Type B pancreatic cell (in vitro differentiated cells): ENCODE data around the gene SERPINB5. TPM values are rescaled to one million over a fixed set of nuclear protein-coding genes. Genes with fewer than 3 reads are reported as not detected.

Source experiments
- DNase-seq: peaks from one replicate; pipeline ENCODE4 v3.0.0; 2021; ENCODE audit warnings: mixed read lengths; ENCODE audit not compliant: unreplicated experiment; ENCODE audit errors: extremely low spot score
- H3K27ac Mint-ChIP-seq: 2 replicates; pipeline ENCODE4 v1.8.0; 2021; ENCODE audit warnings: mild to moderate bottlenecking, mixed read lengths
- H3K27me3 Mint-ChIP-seq: 2 replicates; pipeline ENCODE4 v1.8.0; 2021; ENCODE audit warnings: mixed read lengths
- H3K36me3 Mint-ChIP-seq: 2 replicates; pipeline ENCODE4 v1.8.0; 2021; ENCODE audit warnings: mixed read lengths
- H3K4me1 Mint-ChIP-seq: one replicate; pipeline ENCODE4 v1.8.0; 2021; ENCODE audit warnings: mixed read lengths; ENCODE audit not compliant: unreplicated experiment
- H3K4me3 Mint-ChIP-seq: 2 replicates; pipeline ENCODE4 v1.8.0; 2021; ENCODE audit warnings: mild to moderate bottlenecking, mixed read lengths
- H3K9me3 Mint-ChIP-seq: 2 replicates; pipeline ENCODE4 v1.8.0; 2021; ENCODE audit warnings: mixed read lengths
- CTCF ChIP-seq: fragments of 200-600 bp; sonication (generic); conservative IDR thresholded peaks from 2 replicates; pipeline ENCODE4 v1.5.0; 2021; ENCODE audit warnings: antibody characterized with exemption, mild to moderate bottlenecking
- long read RNA-seq: library from polyadenylated mRNA; unstranded; transcript quantifications from one replicate; pipeline ENCODE4 v2.0.0, GENCODE V29; 2020
- total RNA-seq: library from RNA; stranded (reverse); gene quantifications from 2 replicates; pipeline ENCODE4 v1.2.1, GENCODE V29; 2021; ENCODE audit warnings: low replicate concordance

SERPINB5 gene
- total RNA-seq = 1.4 and 7.5 TPM in 2 replicates
- long read RNA-seq, transcript SERPINB5-201 (7 exons, 2,783 nt) = major isoform, 103 of 108 reads
- long read RNA-seq, partial matches to known transcripts = 1 of 108 reads
- long read RNA-seq, other reads (novel, unspliced or antisense) = 4 of 108 reads

- no peaks in the 10 kb centered on the region for H3K36me3 Mint-ChIP-seq
- no peak for TF ChIP-seq CTCF
- peak within 1 kb of the TSS; percentile 5 for H3K27ac Mint-ChIP-seq
- H3K27me3 Mint-ChIP-seq = no peaks in the 10 kb centered on the region
- no peaks in the 10 kb centered on the region for H3K9me3 Mint-ChIP-seq
- DNase-seq = no peak
- H3K4me1 Mint-ChIP-seq = peaks cover 5% of the 10 kb centered on the region
- H3K4me3 Mint-ChIP-seq = peak within 1 kb of the TSS; percentile 7
These were observed at the start of gene SERPINB5 for GRCh38 chr18:63476668-63477067. TSS of gene SERPINB5 (plus strand) at chr18:63476958. CDS start at chr18:63484429, 7,471 bp downstream.

GRCh38 chr18:63427558-63427957, 49.2 kb upstream of the SERPINB5 start:
- H3K9me3 Mint-ChIP-seq = peaks cover 4% of the 10 kb centered on the region
- H3K36me3 Mint-ChIP-seq = peaks cover 4% of the 10 kb centered on the region
- H3K4me3 Mint-ChIP-seq = peak overlapping the region; percentile 79
- DNase-seq = no peak
- H3K27me3 Mint-ChIP-seq = peaks cover 3% of the 10 kb centered on the region
- H3K4me1 Mint-ChIP-seq = peaks cover 12% of the 10 kb centered on the region
- no peak for TF ChIP-seq CTCF
- peak overlapping the region; percentile 100 for H3K27ac Mint-ChIP-seq

GRCh38 chr18:63430526-63430925, 46.2 kb upstream of the SERPINB5 start:
- Mint-ChIP-seq H3K4me3 (no peak overlapping the region), H3K27ac (peak overlapping the region; percentile 49), H3K36me3 (peaks cover 4% of the 10 kb centered on the region), H3K9me3 (peaks cover 4% of the 10 kb centered on the region), H3K4me1 (peaks cover 4% of the 10 kb centered on the region), H3K27me3 (peaks cover 14% of the 10 kb centered on the region)
- DNase-seq = no peak
- no peak for TF ChIP-seq CTCF

- peaks cover 14% of the 10 kb centered on the region for H3K27me3 Mint-ChIP-seq
- peaks cover 4% of the 10 kb centered on the region for H3K9me3 Mint-ChIP-seq
- no peak for DNase-seq
- H3K4me3 Mint-ChIP-seq = no peak overlapping the region
- no peak for TF ChIP-seq CTCF
- peaks cover 4% of the 10 kb centered on the region for H3K36me3 Mint-ChIP-seq
- peaks cover 4% of the 10 kb centered on the region for H3K4me1 Mint-ChIP-seq
- H3K27ac Mint-ChIP-seq = no peak overlapping the region
These were observed 45.6 kb upstream of the SERPINB5 start for GRCh38 chr18:63431180-63431579.

- no peak overlapping the region for H3K4me3 Mint-ChIP-seq
- H3K27me3 Mint-ChIP-seq = peaks cover 17% of the 10 kb centered on the region
- no peaks in the 10 kb centered on the region for H3K36me3 Mint-ChIP-seq
- TF ChIP-seq CTCF = no peak
- no peaks in the 10 kb centered on the region for H3K4me1 Mint-ChIP-seq
- no peaks in the 10 kb centered on the region for H3K9me3 Mint-ChIP-seq
- H3K27ac Mint-ChIP-seq = no peak overlapping the region
- no peak for DNase-seq
These were observed 43.4 kb upstream of the SERPINB5 start for GRCh38 chr18:63433334-63433866.
